Measurements from ENCODE around the gene CHN2.

The CHN2 gene

DNA sequence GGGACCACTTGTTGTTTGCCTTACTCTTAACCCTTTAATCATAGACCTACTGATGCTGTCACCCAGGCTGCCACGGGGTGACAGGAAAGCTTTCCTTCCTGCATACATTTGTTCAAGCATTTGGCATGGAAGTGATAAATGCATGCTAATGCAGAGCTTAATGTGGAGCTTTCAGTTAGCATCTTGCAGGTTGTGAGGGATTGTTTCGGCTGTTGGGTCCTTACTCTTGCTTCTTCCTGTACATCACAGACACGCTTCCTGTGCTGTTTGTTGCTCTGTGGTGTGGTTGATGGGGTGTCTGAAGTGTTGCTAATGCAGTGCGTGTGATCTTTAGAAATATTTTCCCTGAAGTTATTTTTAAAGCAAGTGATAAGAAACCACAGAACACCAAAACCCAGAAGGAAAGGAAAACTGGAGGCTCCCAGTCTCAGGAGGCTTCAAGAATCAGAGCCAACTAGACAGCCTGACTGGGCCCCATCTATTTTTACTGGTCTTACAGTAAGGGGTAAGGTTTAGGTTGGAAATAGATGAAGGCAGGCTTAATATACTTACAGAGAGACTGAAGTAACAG lies 143.1 kb downstream of the CHN2 start:
- no peak for ATAC-seq
- TF ChIP-seq TOX (CRISPR knock-in tag; IDR thresholded peaks at IDR 0.05; ENCODE audit: borderline replicate concordance) (no peak), ISL1 (CRISPR knock-in tag; IDR thresholded peaks at IDR 0.05) (no peak), BACH2 (CRISPR knock-in tag; IDR thresholded peaks at IDR 0.05; ENCODE audit: borderline replicate concordance) (no peak), ZFP30 (CRISPR knock-in tag; IDR thresholded peaks at IDR 0.05) (no peak), TCF4 (CRISPR knock-in tag; IDR thresholded peaks at IDR 0.05; ENCODE audit: borderline replicate concordance) (no peak), ESRRG (CRISPR knock-in tag; IDR thresholded peaks at IDR 0.05) (no peak), PPARA (CRISPR knock-in tag; IDR thresholded peaks at IDR 0.05; ENCODE audit: borderline replicate concordance) (no peak), ZNF565 (CRISPR knock-in tag; conservative IDR thresholded peaks at IDR 0.05; ENCODE audit: low read depth) (no peak), SNAI2 (CRISPR knock-in tag; IDR thresholded peaks at IDR 0.05) (no peak), ZFP3 (CRISPR knock-in tag; IDR thresholded peaks at IDR 0.05) (no peak), OSR1 (CRISPR knock-in tag; IDR thresholded peaks at IDR 0.05) (no peak), ARNTL (CRISPR knock-in tag; IDR thresholded peaks at IDR 0.05; ENCODE audit: borderline replicate concordance, low read depth) (no peak)
- TF ChIP-seq, protein P1, sequence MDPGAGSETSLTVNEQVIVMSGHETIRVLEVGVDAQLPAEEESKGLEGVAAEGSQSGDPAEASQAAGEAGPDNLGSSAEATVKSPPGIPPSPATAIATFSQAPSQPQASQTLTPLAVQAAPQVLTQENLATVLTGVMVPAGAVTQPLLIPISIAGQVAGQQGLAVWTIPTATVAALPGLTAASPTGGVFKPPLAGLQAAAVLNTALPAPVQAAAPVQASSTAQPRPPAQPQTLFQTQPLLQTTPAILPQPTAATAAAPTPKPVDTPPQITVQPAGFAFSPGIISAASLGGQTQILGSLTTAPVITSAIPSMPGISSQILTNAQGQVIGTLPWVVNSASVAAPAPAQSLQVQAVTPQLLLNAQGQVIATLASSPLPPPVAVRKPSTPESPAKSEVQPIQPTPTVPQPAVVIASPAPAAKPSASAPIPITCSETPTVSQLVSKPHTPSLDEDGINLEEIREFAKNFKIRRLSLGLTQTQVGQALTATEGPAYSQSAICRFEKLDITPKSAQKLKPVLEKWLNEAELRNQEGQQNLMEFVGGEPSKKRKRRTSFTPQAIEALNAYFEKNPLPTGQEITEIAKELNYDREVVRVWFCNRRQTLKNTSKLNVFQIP (CRISPR knock-in tag; IDR thresholded peaks at IDR 0.05; ENCODE audit: borderline replicate concordance, low read depth): no peak
- TF ChIP-seq, protein P2, sequence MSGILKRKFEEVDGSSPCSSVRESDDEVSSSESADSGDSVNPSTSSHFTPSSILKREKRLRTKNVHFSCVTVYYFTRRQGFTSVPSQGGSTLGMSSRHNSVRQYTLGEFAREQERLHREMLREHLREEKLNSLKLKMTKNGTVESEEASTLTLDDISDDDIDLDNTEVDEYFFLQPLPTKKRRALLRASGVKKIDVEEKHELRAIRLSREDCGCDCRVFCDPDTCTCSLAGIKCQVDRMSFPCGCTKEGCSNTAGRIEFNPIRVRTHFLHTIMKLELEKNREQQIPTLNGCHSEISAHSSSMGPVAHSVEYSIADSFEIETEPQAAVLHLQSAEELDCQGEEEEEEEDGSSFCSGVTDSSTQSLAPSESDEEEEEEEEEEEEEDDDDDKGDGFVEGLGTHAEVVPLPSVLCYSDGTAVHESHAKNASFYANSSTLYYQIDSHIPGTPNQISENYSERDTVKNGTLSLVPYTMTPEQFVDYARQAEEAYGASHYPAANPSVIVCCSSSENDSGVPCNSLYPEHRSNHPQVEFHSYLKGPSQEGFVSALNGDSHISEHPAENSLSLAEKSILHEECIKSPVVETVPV (CRISPR knock-in tag; IDR thresholded peaks at IDR 0.05): no peak
- TF ChIP-seq, protein P3, sequence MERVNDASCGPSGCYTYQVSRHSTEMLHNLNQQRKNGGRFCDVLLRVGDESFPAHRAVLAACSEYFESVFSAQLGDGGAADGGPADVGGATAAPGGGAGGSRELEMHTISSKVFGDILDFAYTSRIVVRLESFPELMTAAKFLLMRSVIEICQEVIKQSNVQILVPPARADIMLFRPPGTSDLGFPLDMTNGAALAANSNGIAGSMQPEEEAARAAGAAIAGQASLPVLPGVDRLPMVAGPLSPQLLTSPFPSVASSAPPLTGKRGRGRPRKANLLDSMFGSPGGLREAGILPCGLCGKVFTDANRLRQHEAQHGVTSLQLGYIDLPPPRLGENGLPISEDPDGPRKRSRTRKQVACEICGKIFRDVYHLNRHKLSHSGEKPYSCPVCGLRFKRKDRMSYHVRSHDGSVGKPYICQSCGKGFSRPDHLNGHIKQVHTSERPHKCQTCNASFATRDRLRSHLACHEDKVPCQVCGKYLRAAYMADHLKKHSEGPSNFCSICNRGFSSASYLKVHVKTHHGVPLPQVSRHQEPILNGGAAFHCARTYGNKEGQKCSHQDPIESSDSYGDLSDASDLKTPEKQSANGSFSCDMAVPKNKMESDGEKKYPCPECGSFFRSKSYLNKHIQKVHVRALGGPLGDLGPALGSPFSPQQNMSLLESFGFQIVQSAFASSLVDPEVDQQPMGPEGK (CRISPR knock-in tag; IDR thresholded peaks at IDR 0.05; ENCODE audit: borderline replicate concordance): no peak
- TF ChIP-seq, protein P4, sequence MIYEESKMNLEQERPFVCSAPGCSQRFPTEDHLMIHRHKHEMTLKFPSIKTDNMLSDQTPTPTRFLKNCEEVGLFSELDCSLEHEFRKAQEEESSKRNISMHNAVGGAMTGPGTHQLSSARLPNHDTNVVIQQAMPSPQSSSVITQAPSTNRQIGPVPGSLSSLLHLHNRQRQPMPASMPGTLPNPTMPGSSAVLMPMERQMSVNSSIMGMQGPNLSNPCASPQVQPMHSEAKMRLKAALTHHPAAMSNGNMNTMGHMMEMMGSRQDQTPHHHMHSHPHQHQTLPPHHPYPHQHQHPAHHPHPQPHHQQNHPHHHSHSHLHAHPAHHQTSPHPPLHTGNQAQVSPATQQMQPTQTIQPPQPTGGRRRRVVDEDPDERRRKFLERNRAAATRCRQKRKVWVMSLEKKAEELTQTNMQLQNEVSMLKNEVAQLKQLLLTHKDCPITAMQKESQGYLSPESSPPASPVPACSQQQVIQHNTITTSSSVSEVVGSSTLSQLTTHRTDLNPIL (CRISPR knock-in tag; IDR thresholded peaks at IDR 0.05; ENCODE audit: low read depth): no peak

DNA sequence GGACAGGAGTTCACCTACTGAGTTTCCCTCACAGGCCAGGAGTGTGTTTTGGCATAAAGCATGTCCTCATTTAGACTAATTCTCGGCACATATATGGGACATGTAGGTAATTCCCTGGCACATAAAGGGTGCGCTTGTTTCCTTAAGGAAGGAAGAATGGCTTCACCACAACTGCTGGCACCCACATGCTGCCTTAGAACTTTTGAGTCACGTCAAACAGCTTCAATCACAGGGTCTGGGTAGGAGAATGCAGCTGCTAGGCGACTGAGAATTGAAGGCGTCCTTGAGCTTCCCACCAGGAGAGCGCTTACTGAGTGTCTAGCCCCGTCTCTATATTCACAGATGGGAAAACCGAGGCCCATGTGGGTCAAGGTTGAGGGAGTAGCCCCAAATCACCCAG lies 146.1 kb downstream of the CHN2 start:
- TF ChIP-seq, protein P2 (CRISPR knock-in tag; IDR thresholded peaks at IDR 0.05): no peak
- TF ChIP-seq TCF4 (CRISPR knock-in tag; IDR thresholded peaks at IDR 0.05; ENCODE audit: borderline replicate concordance) (no peak), ARNTL (CRISPR knock-in tag; IDR thresholded peaks at IDR 0.05; ENCODE audit: borderline replicate concordance, low read depth) (no peak), ISL1 (CRISPR knock-in tag; IDR thresholded peaks at IDR 0.05) (no peak), ZNF8 (CRISPR knock-in tag; IDR thresholded peaks at IDR 0.05) (no peak), OSR1 (CRISPR knock-in tag; IDR thresholded peaks at IDR 0.05) (no peak)
- TF ChIP-seq, protein P4 (CRISPR knock-in tag; IDR thresholded peaks at IDR 0.05; ENCODE audit: low read depth): no peak
- TF ChIP-seq, protein P1 (CRISPR knock-in tag; IDR thresholded peaks at IDR 0.05; ENCODE audit: borderline replicate concordance, low read depth): no peak
- ATAC-seq: no peak

DNA sequence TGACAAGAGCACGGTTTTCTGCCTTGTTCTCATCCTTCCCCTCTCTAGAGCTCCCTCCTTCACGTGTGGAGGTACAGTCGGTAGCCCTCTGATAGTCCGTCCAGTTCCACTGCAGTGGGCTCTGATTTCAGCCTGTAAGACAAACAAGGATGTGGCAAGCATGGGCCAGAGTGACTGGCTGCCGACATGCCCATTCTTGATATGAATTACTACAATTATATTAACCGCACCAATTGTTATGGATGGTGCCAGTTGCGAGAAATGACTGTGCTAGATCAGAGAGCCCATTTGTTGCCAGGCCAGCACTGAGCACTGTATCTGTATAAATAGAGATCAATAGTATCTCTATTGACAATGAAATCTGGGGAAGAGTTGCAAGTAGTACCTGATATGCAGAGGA lies 146.6 kb downstream of the CHN2 start:
- ATAC-seq: no peak
- TF ChIP-seq TOX (CRISPR knock-in tag; IDR thresholded peaks at IDR 0.05; ENCODE audit: borderline replicate concordance) (no peak), ZNF8 (CRISPR knock-in tag; IDR thresholded peaks at IDR 0.05) (no peak), BACH2 (CRISPR knock-in tag; IDR thresholded peaks at IDR 0.05; ENCODE audit: borderline replicate concordance) (no peak), SNAI2 (CRISPR knock-in tag; IDR thresholded peaks at IDR 0.05) (no peak), OSR1 (CRISPR knock-in tag; IDR thresholded peaks at IDR 0.05) (no peak), PPARA (CRISPR knock-in tag; IDR thresholded peaks at IDR 0.05; ENCODE audit: borderline replicate concordance) (no peak), GLIS3 (CRISPR knock-in tag; IDR thresholded peaks at IDR 0.05) (no peak), CSDC2 (CRISPR knock-in tag; IDR thresholded peaks at IDR 0.05) (no peak), TCF4 (CRISPR knock-in tag; IDR thresholded peaks at IDR 0.05; ENCODE audit: borderline replicate concordance) (no peak), ZC3H10 (CRISPR knock-in tag; IDR thresholded peaks at IDR 0.05) (no peak), ZNF565 (CRISPR knock-in tag; conservative IDR thresholded peaks at IDR 0.05; ENCODE audit: low read depth) (no peak), ISL1 (CRISPR knock-in tag; IDR thresholded peaks at IDR 0.05) (no peak)
- TF ChIP-seq, protein P1 (CRISPR knock-in tag; IDR thresholded peaks at IDR 0.05; ENCODE audit: borderline replicate concordance, low read depth): no peak

Measured in SK-N-SH treated with all-trans-retinoic acid at 6 μM for 48 hours (cell line).